GM13976 (cell line): Measurements from ENCODE around the gene PDCD2L.
A peak's percentile ranks its signal among the peaks of the same experiment; 100 is the strongest.
"Not testable (repeated sequence)": the region's sequence is repeated elsewhere in the genome, so short reads cannot be mapped to it uniquely, and the experiment has no call there.

Experiments used
- DNase-seq: peaks from one replicate; pipeline ENCODE4 v3.0.0; 2012; ENCODE audit warnings: low spot score
- in situ Hi-C: fragments of 300-500 bp; cut with MboI; formaldehyde crosslinking; loops from one replicate; pipeline ENCODE4 v1.12.0; 2022; ENCODE audit warnings: low sequenced_read_pairs, mixed read lengths, inconsistent platforms; ENCODE audit not compliant: unreplicated experiment
- TF ChIP-seq, protein P1 (sequence below): IDR thresholded peaks from 2 replicates; pipeline ENCODE4 v1.5.1; 2012; ENCODE audit warnings: borderline replicate concordance, mild to moderate bottlenecking; ENCODE audit not compliant: insufficient read depth; ENCODE audit errors: extremely low read depth, missing control alignments, control extremely low read depth

Gene PDCD2L

DNA sequence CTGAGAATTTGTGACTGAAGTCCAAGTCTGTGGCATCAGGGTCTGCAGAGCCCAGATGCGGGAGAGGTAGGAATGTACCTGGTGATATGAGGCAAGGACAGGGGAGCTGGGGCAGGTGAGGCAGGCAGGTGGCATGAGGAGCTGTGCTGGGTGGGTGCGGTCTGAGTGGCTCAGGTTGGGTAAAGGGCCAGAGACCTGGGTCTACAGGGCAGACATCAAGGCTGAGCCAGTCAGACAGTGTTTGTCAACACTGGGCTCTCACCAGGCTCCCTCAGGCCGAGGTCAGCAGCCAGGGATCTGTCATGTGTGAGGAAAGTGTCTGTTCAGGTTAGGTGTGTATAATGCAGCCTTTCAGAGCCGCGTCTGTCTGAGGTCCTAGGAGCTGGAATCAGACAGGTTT, 20.6 kb upstream of the PDCD2L start:
- DNase-seq, result no peak
- TF ChIP-seq, protein P1, sequence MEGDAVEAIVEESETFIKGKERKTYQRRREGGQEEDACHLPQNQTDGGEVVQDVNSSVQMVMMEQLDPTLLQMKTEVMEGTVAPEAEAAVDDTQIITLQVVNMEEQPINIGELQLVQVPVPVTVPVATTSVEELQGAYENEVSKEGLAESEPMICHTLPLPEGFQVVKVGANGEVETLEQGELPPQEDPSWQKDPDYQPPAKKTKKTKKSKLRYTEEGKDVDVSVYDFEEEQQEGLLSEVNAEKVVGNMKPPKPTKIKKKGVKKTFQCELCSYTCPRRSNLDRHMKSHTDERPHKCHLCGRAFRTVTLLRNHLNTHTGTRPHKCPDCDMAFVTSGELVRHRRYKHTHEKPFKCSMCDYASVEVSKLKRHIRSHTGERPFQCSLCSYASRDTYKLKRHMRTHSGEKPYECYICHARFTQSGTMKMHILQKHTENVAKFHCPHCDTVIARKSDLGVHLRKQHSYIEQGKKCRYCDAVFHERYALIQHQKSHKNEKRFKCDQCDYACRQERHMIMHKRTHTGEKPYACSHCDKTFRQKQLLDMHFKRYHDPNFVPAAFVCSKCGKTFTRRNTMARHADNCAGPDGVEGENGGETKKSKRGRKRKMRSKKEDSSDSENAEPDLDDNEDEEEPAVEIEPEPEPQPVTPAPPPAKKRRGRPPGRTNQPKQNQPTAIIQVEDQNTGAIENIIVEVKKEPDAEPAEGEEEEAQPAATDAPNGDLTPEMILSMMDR, result no peak
- in situ Hi-C loops, result no loop called here

DNA sequence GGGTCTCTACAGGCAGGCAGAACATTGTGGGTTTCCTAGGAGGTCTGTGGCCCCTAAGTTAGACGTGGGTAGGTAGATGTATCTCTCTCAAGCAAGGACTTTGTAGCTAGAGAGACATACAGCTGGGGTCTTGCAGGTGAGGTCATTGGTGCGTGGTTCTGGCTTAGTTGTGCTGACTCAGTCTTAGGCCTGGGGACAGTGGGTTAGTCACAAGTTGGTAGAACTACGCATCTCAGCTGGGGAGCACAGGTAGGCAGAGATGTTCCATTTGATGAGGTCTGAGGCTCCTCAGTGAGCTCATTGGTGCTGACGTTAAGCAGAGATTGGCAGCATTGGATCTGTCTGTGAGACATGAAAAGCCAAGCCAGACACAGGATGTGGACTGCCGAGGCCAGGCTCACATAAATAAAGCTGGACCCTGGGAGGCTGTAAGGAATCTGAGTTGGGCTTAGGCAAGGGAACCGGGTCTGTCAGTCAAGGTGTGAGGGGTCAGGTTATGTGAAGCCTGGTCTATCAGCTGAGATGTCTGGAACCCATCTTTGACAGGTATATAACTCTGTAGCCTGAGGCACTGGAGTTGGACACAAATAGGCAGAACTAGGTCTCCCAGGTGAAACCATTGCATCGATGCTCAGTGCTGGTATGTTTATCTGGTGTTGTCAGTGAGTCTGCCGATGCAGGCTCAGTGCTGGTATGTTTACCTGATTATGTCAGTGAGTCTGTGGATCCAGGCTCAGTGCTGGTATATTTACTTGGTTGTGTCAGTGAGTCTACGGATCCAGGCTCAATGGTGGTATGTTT, 17.4 kb upstream of the PDCD2L start:
- TF ChIP-seq, protein P1, result no peak
- no peak for DNase-seq
- in situ Hi-C loops, result no loop called here

DNA sequence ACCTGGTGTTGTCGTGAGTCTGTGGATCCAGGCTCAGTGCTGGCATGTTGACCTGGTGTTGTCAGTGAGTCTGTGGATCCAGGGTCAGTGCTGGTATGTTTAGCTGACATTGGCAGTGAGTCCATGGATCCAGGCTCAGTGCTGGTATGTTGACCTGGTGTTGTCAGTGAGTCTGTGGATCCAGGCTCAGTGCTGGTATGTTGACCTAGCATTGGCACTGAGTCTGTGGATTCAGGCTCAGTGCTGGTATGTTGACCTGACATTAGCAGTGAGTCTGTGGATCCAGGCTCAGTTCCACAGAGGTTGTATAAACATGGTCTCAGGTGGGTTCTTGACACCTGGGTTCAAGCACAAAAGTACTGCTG, 16.8 kb upstream of the PDCD2L start:
- no peak for DNase-seq
- in situ Hi-C loops, result no loop called here
- TF ChIP-seq, protein P1, result no peak

DNA sequence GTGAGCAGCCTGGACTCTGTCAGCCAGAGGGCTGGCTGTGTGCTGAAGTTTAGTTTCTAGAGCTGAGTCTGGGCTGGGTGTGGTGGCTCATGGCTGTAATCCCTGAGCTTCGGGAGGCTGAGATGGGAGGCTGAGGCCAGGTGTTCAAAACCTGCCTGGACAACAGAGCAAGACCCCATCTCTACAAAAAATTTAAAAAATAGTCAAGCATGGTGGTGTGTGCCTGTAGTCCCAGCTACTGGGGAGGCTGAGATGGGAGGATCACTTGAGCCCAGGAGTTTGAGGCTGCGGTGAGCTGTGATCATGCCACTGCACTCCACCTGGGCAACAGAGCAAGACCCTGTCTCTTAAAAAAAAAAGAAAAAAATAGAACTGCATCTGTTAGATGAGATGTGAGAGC, 15.5 kb upstream of the PDCD2L start:
- in situ Hi-C loops, DNase-seq: not testable (repeated sequence)

DNA sequence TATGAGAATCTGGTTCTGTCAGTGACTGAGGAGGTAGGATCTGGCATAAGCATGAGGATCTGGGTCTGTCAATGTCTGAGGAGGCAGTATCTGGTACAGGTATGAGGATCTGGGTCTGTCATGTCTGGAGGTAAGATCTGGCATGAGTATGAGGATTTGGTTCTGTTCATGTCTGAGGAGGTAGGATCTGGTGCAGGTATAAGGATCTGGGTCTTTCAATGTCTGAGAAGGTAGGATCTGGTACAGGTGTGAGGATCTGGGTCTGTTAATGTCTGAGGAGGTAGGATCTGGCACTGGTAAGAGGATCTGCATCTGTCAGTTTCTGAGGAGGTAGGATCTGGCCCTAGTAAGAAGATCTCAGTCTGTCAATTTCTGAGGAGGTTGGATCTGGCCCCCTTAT, 12.4 kb upstream of the PDCD2L start:
- TF ChIP-seq, protein P1, result no peak
- no peak for DNase-seq
- in situ Hi-C loops, result no loop called here

DNA sequence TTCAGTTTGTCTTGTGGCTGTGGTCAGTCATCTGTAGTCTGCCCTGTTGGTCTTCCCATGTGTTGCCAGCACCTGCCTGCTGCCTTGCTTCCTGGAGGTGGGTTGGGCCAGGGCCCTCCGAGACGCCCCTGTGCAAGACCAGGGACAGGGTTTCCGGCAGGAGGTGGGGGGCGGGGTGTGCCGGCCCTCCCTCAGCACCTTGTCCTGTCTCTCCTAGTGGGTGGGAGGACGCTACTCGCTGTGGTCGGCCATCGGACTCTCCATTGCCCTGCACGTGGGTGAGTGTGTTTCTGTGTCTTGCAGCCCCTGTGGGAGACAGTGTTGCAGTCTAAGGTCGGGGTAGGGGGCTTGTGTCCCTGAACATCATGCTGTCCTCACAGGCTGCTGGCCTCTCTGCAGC, 11.2 kb upstream of the PDCD2L start:
- in situ Hi-C loops, result no loop called here
- TF ChIP-seq, protein P1, result no peak
- no peak for DNase-seq

DNA sequence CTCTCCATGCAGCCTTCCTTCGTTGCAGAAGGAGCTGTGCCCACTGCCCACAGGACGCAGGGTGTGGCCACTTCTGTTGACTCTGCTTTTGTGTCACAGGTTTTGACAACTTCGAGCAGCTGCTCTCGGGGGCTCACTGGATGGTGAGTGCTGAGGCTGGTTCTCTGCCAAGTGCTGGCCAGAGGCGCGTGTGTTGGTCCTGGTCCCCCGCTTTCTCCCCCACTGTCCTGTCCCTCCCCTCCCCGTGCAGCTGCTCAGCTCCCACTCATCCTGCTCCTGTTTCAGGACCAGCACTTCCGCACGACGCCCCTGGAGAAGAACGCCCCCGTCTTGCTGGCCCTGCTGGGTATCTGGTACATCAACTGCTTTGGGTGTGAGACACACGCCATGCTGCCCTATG, 10.6 kb upstream of the PDCD2L start:
- DNase-seq, result peak; percentile 13
- TF ChIP-seq, protein P1, result no peak
- in situ Hi-C loops, result no loop called here
